HG03196 (cell line): ENCODE data around the gene VSIR.

ENCODE experiments used
- ATAC-seq: cut with Tn5 transposase; IDR thresholded peaks from one replicate; pipeline ENCODE4 v1.9.1; 2021; ENCODE audit not compliant: unreplicated experiment

VSIR gene

DNA sequence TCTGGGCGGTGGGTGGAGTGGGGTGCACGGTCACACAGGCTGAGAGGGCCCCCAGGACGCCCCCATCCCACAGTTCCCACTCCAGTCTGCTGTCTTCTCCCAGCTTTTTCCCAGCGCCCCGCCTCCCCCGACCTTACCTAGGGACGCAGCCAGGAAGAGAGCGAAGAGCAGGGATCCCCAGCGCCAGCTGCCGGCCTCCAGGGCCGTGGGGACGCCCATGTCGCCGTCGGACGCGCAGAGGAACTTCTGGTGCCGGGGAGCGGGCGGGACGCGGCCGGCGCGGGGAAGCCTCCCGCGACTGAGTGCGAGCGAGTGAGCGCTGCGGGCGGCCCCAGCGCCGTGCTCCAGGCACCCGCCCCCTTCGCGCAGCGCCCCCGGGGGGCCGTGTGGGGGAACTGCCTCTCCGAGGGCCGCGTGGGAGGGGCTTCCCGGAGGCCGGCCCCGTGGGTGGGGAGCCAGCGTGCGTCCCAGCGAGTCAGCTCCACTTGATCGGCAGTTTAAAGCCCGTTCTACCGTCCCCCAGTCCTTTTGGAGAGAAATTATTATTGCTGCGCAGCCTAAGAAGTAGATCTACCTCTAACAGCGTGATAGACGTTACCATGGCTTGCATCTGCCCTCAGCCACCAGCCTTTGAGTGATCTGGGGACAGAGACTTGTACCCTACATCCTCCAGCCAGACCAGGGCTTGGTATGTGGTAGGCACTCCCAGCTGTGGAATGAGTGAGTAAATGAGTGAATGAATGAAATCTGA lies at the start of gene VSIR:
VSIR (minus strand) TSS at position 300 of the 751 bp plus-strand sequence; CDS start at position 219, 81 bp downstream.
- peak; percentile 43 for ATAC-seq

DNA sequence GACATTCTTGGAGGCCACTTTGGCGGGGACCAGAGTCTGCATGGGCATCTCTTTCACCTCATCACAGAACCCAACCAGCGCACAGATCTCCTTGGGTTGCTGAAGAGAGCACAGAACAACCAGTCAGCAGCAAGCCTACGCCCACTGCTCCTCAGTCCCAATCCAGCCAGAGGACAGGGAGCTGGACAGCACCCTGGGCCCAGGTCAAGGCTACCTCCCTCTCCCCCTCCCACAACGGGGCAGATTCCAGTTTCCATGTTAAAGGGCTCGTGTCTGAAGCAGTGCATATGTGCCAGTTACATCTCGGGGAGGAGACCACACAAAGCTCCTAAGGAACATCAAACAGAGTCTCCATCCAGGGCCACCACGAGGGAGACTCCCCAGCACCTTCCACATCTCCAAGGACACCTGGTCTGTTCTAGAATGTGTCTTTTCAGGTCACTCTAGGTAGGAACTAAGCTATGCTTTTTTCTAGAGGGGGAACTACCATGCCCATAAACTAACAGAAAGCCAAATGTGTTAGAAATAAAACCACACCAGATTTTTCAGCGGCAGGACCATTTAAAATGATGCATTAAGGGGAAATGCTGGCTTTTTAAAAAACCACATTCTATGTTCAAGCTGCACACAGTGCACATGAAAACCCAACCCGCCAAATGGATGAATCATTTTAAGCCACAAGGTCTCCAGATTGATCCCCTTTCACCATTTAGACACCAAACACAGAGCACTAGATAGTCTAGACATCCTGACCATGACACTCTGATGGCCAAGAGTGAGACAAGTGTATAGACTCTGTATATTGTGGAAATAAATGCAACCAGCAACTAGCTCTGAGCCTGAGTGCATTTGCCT lies 48.8 kb upstream of the VSIR start:
- ATAC-seq, result no peak

- ATAC-seq, result no peak
These were observed 47.6 kb upstream of the VSIR start for GRCh38 chr10:71820966-71821365.

DNA sequence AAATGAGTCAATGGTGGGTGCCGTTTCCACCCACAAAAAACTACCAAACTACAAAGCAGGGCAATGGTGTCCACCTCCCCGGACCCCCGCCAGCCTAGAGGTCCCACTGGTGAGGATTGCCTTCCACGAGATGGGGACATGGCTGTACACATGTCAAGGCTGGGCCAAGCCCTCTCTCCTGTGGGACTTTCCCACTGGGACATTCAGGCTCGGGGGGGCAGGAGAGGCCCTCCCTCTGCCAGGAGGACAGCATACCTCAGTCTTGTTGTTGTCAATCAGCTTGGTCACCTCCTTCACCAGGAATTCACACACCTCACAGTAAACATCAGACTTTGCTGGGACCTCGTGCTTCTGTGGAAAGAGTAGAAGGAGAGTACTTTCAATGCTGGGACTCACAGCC lies 46.7 kb upstream of the VSIR start:
- ATAC-seq, result no peak

DNA sequence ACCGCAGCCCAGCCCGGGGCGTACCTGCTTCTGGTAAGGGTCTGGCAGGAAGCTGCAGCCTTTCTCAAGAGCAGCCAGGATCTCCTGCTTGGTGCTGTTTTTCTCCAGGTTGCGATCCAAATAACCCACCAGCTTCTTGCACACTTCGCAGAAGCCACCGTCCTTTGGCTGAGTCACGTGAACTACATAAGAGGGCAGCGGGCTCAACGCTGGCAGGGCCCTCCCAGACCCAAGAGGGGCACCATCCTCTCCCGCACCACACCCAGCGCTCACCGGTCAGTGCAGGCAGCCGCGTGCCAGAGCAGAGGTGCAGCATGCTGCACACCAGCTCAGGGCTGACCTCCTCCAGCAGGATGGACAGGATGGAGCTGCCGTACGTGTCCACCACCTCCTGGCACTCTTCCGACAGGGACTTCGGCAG lies 46.1 kb upstream of the VSIR start:
- ATAC-seq, result no peak

DNA sequence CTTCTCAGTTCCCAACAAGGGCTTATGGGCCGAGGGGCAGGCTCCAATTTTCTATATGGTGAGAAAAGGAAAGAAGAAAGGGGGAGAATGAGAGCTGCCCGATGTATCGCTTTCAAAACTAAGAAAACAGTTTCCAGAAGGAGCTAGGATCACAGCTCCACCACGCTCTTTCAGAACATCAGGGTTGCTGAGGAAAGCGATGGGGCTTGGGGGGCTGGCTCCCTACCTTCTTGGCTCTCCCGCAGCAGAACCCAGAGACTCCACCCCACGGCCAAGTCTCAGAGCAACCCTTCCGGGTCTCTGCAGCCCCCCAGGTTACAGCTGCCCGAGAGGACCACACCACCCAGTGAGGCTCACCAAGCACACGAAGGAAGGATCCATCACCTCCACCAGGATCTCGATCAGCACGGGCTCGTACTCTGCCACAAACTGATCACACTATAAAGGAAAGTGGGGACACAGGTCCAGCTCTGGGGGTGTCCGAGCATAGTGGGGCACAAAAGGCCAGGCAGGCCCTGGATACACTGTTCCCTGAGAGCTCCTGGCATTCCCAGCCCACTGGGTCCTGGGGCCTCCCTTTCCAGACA lies 45.4 kb upstream of the VSIR start:
- no peak for ATAC-seq

GRCh38 chr10:71817831-71818655 lies 44.7 kb upstream of the VSIR start:
- no peak for ATAC-seq

GRCh38 chr10:71816936-71817618 lies 43.8 kb upstream of the VSIR start:
- no peak for ATAC-seq

GRCh38 chr10:71816421-71816851 lies 43.1 kb upstream of the VSIR start:
- ATAC-seq, result no peak

DNA sequence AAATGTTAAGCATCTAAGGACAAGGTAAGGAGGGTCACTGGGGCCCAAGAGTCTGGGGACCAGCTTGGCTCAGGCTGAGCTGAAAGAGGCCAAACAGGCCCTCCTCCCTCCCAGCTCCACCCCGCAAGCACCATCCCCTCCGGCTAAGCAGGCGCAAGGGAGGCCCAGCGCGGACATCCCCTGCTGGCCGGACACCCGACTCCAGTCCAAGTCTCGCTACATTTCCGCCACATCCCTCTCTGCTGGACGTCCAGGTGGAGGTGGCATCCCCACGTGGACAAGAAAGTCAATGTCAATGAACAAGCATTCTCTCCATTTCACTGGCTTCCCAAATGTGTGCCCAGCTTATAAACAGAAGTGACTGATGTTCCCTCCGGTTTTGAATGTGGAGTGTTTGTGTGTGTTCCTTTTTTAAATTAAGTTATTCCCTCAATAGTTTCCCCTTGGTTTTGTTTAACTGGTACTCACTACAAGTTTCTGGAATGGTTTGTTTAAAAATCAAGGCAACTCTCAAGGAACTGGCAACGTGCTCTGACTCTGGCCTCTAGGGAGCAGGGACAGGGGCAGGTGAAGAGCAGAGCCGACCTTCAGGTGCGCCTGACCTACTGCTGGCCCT lies 42.3 kb upstream of the VSIR start:
- ATAC-seq, result no peak

DNA sequence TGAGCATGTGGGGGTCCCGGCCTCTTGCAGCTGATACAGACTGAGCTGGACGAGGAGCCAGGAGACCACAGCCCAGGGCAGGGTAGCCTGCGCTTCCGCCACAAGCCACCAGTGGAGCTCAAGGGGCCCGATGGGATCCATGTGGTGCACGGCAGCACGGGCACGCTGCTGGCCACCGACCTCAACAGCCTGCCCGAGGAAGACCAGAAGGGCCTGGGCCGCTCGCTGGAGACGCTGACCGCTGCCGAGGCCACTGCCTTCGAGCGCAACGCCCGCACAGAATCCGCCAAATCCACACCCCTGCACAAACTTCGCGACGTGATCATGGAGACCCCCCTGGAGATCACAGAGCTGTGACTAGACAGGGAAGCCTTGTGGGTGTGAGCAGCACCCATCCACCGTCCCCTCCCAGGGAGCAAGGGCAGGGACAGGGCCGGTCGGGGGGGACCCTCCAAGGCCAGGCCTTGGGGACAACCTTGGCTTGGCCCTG lies 41.6 kb upstream of the VSIR start:
- no peak for ATAC-seq

GRCh38 chr10:71812913-71813590 lies 39.7 kb upstream of the VSIR start:
- no peak for ATAC-seq

DNA sequence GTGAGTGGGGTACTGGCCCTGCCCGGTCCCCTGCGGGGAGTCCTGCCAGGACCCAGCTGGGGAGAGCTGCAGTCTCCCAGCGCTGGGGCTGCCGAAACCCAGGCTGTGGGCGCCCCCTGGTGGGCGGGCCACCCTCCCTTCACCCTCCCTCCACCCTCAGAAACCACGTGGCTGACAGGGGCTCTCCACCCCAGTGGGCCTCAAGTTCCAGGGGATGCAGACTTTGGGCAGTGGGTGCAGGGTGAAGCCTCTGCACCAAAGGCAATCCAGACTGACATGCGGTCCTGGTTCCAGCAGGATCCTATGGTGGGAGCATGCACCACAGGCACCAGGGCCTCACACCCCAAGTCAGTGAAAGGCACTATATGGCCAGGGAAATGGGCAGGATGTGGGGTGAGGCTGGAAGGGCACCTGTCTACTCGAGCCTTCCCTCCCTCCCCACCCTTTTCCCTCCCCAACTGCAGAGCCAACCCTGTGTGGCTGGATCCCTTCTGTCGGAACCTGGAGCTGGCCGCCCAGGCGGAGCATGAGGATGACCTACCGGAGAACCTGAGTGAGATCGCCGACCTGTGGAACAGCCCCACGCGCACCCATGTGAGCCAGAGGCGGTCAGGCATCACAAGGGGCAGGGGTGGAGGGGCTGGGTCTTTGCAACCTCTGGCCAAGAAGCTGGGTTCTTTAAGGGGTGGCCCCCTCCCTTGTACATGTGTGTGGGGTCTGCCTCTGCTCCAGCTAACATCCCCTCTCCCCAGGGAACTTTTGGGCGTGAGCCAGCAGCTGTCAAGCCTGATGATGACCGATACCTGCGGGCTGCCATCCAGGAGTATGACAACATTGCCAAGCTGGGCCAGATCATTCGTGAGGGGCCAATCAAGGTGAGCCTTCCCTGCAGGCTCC lies 38.9 kb upstream of the VSIR start:
- no peak for ATAC-seq

GRCh38 chr10:71811351-71811750 lies 38.0 kb upstream of the VSIR start:
- ATAC-seq, result no peak

DNA sequence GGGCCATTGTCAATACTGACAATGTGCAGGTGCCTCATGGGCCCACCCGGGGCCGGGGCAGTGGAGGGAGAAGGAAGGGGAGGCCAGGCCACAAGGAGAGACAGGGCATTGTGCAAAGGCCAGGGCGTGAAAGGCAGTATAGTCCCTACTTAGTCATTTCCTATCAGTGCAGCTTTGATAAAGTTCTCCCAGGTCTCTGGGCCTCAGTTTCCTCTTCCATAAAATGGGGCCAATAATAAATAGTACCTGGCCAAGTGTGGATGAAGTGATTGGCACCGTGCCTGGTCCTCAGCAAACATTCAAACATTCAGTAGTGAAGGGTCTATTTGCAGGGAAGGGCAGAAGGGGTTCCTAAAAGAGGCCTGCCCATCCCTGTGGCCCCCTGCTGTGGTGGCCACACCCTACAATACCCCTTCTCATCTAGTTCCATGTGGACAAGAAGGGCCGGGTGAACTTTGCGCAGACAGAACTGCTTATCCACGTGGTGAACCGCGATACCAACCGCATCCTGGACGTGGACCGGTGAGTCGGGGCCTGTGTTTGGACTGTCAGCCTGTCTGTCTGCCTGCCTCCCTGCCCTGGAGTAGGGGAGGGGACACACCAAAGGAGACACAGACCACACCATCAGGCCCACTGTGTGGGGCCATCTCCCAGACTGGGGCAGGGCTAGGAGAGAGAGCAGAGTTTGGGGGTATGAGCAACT lies 36.9 kb upstream of the VSIR start:
- no peak for ATAC-seq

- ATAC-seq, result no peak
These were observed 36.3 kb upstream of the VSIR start for GRCh38 chr10:71809628-71810027.
